Muscle of arm (tissue), 12 donors: ENCODE results near the gene AMBRA1. TPM values are rescaled to one million over a fixed set of nuclear protein-coding genes. Genes with fewer than 3 reads are reported as not detected.

ENCODE experiments used
- DNase-seq: peaks from one replicate; pipeline ENCODE4 v3.0.0-alpha.2; 2013
- polyA plus RNA-seq, 12 donors: library from polyadenylated mRNA; unstranded; fragments of 120-200 nt; gene quantifications; one replicate each; pipeline ENCODE4 v1.2.1, GENCODE V29; 2013; ENCODE audit not compliant: insufficient read length in 12 of 12

Gene AMBRA1
- polyA plus RNA-seq, 12 donors, result 10.8 to 20.0 (median 11.9) TPM; not detected in 1

DNA sequence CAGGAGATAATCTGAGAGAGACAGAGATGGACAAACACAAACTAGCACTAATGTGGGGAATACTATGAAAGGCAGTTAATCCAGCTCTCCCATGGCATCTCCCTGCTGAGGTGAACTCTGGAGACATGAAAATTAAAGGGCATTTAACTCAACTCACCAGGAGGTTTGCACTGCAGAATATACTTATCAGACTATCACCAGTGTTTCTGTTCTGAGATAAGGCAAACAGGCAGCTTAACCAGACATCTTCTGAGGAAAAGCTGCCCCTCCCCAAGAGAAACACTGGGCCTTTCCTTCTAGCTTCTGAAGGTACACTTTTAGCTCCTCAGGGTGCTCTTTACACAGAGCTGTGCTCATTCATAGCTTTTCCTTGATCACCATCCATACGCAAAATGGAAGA is 85.5 kb downstream of the AMBRA1 start:
- DNase-seq, result no peak

DNA sequence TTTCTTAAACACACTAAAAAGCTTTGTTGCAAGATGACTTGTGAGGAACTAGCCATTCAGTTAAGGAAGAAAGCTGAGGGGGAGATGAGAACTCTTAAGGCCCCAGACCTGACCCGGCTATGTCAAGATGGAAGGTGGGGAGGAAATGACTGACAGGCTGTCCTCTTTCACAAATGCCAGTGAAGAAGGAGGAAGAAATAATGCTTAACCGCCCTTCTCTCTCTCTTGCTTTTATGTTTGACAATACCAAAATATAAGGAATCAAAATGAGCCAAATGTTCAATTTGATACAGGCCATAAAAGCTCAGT is 87.4 kb downstream of the AMBRA1 start:
- DNase-seq, result no peak

- DNase-seq, result no peak
Measured at GRCh38 chr11:46505741-46506482, 87.9 kb downstream of the AMBRA1 start.

GRCh38 chr11:46504817-46505613 is 88.8 kb downstream of the AMBRA1 start:
- DNase-seq, result no peak

DNA sequence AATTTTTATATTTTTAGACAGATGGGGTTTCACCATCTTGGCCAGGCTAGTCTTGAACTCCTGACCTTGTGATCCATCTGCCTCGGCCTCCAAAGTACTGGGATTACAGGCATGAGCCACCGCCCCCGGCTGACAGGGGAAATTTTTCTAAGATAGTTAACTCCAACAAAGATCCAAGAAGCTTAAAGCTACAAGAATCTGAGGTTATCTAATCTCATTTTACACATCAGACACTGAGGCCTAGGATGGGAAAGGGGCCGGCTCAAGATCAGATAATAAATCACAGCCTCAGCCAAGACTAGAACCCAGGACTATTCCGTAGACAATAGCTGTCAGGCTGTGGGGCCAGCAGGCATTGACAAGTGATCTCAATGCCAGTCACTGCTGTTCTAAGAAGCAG is 94.0 kb downstream of the AMBRA1 start:
- no peak for DNase-seq

GRCh38 chr11:46498968-46499367 is 94.9 kb downstream of the AMBRA1 start:
- DNase-seq, result no peak

- DNase-seq, result peak; percentile 27
Measured at GRCh38 chr11:46498179-46498578, 95.6 kb downstream of the AMBRA1 start.

DNA sequence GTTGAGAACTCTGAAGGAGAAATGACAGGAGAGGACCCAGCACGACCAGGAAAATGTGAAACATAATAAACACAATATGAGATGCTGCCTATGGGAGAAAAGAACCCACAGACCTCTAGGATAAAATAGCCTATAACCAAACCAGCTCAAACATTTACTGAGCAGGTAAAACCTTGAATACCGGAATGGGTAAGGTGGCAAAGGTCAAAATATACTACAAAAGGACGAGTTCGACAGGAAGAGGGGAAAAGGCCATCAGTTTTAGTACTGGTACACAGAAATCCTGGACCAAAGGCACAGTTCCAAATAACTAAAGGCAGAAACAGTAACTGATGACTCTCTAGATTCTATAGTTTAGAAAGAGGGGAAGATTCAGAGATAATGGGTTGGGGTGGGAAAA is 96.3 kb downstream of the AMBRA1 start:
- no peak for DNase-seq

DNA sequence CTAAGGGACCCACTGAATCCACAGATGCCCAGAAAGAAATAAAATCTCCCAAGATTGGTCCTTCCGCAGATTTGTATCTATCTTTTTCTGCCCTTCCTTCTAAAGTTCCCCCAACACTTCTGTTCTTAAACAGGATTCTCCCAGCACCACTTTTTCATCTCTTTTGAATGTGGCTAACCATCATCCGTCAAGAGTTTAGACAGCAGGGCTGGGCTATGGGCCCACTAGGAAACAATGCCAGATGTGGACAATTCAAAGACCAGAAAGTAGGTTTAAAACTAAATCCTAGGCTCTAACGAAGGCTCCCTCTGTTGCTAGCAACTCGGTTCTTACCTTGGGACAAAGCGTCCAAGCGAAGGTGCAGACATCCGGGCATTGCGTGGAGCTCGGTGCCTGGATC is 100.0 kb downstream of the AMBRA1 start:
- DNase-seq, result no peak

DNA sequence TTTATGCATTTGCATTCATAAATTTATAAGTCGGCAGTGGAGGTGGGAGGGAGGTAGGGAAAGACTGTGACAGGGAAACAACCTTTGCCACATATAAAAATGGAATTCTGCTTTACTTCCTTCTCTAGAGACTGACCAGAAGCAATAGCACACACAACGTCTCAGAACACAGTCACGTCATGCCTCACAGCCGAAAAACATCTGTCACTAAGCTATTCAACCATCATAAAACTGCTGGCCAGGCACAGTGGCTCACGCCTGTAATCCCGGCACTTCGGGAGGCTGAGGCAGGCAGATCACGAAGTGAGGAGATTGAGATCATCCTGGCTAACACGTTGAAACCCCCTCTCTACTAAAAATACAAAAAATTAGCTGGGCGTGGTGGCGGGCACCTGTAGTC is 101.3 kb downstream of the AMBRA1 start:
- no peak for DNase-seq

- DNase-seq, result no peak
Measured at GRCh38 chr11:46491661-46492330, 102.0 kb downstream of the AMBRA1 start.

GRCh38 chr11:46490666-46491065 is 103.2 kb downstream of the AMBRA1 start:
- DNase-seq, result no peak

DNA sequence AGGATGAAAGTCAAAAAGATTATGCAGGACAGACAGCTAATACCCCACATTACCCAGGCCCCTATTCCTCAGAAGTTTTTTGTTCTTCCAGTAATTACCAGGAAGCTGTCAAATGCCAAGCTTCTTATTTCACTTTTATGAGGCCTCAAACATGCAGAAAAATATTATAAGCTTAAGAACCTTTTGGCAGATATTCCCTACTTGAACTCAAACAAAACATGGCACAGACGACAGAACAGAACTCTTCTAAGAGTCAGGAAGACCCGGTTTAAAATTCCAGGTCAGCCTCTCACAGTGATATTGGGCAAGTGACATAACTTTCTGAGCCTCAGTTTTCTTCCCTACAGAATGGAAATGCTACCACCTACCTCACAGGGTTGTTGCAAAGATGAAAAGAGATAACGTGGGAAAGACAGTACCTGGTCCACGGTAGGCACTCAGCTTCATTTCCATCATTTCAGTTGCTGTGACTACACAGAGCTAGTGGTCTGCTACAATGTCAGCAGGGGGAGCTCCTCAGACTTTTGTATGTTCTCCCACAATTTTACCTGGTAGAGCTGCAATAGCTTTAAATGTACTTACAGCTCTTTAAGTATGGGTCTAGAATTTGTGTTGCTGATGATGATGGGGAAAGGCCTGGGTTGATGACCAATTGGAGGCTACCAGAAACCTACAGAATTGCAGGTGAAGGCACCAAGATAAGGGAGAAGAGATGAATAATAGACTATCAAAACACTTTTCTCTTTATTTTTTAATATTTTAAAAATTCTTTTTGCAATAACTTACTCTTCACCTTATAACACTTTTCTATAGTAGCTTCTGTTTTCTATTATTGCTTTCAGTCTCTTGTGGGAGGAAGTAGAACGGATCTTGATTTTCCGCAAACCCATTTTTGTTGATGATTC is 103.9 kb downstream of the AMBRA1 start:
- no peak for DNase-seq

GRCh38 chr11:46485856-46486443 is 107.9 kb downstream of the AMBRA1 start:
- no peak for DNase-seq

GRCh38 chr11:46484101-46484500 is 109.7 kb downstream of the AMBRA1 start:
- DNase-seq, result no peak

- DNase-seq, result no peak
Measured at GRCh38 chr11:46480909-46481308, 112.9 kb downstream of the AMBRA1 start.

DNA sequence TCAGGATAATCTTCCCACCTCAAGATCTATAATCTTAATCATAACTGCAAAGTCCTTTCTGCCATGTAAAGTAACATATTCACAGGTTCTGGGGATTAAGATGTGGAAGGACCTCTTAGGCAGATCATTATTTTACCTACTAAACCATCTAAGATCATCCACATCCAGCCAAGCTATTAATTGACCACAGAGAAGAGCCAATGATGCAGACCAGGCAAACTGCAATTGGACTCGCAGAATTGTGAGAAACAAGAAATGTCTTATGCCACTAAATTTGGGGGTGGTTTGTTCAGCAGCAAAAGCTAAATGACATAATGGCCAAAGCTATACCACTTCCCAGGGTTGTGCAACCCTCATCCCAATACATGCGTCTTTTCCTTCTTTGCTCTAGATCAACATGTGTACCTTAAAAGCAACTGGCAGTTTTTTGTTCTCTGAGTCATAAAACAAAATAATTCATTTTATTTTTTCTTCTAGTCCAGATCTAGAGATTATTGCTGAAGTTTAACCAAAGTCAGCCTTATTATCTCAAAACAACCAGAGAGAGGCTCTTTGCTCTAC is 113.6 kb downstream of the AMBRA1 start:
- no peak for DNase-seq

DNA sequence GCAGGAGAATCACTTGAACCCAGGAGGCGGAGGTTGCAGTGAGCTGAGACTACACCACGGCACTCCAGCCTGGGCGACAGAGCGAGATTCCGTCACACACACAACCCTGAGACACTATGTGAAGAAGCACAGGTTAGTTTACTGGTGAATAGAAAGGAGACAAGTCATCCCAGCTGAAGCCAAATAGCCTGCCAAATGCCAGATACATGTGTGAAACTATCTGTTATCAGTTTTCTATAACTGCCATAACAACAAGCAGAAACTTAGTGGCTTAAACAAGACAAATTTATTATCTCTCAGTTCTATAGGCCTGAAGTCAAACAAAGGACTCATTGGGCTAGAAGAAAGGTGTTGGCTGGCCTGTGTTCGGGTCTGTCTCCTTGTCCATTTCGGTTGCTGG is 114.2 kb downstream of the AMBRA1 start:
- DNase-seq, result no peak

- DNase-seq, result no peak
Measured at GRCh38 chr11:46478196-46478595, 115.6 kb downstream of the AMBRA1 start.

- no peak for DNase-seq
Measured at GRCh38 chr11:46477136-46477535, 116.7 kb downstream of the AMBRA1 start.

DNA sequence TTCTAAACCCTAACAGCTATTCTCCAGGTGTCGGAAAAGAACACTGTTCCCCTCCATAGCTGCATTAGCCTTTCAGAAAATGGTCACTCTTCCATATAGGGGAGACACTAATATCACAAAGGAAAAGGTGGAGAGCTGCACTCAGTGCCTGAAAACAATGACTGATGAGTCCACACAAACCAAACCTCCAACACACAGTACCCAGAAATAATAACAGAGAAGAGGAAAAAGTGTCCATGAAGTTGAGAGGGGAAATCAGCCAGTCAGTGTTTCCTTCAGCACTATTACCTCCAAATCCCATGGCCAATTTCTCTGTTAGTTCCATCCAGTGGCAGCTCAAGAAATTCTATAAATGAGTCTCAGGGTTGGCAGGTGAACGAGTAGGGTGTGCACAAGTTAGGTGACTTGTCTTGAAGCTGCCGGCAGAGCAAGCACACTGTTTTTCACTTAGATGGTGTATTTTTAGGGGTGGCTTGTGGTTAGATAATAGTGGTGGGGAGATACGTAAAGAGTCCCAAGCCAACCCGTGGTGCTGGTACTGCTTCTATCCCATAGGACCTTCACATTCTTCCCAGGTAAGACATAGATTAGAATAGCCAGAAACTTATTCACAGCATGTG is 117.8 kb downstream of the AMBRA1 start:
- no peak for DNase-seq
